Panc1 (cell line): Measurements from ENCODE around the gene IFTAP. TPM values are rescaled to one million over a fixed set of nuclear protein-coding genes. Genes with fewer than 3 reads are reported as not detected.

ENCODE experiments used
- ATAC-seq: fragments of 200-7000 bp; cut with Tn5 transposase; 2 replicates; pipeline ENCODE4 v1.9.1; 2020; ENCODE audit warnings: mild to moderate bottlenecking, moderate library complexity
- BruUV-seq: library from RNA; stranded (reverse); fragments of 400-500 nt; replicated peaks from 2 replicates; lab custom pipeline; 2021; lab: Mats Ljungman, UMichigan
- CTCF ChIA-PET: fragments of 300-600 bp; sonication (Branson Sonifier 250); formaldehyde crosslinking; loops from one replicate; lab custom pipeline; 2022; ENCODE audit warnings: antibody characterized with exemption; lab: Charles Lee
- POLR2A ChIA-PET: fragments of 300-600 bp; sonication (Branson Sonifier 250); formaldehyde crosslinking; loops from one replicate; lab custom pipeline; 2022; ENCODE audit warnings: antibody characterized with exemption; lab: Charles Lee
- DNase-seq: peaks from one replicate; pipeline ENCODE4 v3.0.0-alpha.2; 2010; ENCODE audit warnings: low read depth, low spot score
- H3K27ac ChIP-seq: 2 replicates; pipeline ENCODE4 v1.5.1; 2011; ENCODE audit warnings: mild to moderate bottlenecking, low read length, inconsistent platforms
- H3K27me3 ChIP-seq: fragments of 200-500 bp; sonication (Bioruptor generic); 2 replicates; pipeline ENCODE4 v1.6.0; 2014; ENCODE audit warnings: low read length, inconsistent platforms; ENCODE audit not compliant: control insufficient read depth, insufficient read depth
- H3K36me3 ChIP-seq: fragments of 200-500 bp; sonication (Bioruptor generic); 2 replicates; pipeline ENCODE4 v1.5.1; 2014; ENCODE audit warnings: inconsistent platforms, mild to moderate bottlenecking, low read length, moderate library complexity; ENCODE audit not compliant: control insufficient read depth, insufficient read depth
- H3K4me1 ChIP-seq: 2 replicates; pipeline ENCODE4 v1.5.1; 2011; ENCODE audit warnings: inconsistent platforms, mild to moderate bottlenecking, low read length, moderate library complexity; ENCODE audit not compliant: control insufficient read depth, insufficient read depth
- H3K4me3 ChIP-seq, 2 experiments: 2 replicates each; pipeline ENCODE4 v1.5.1; 2011 to 2012; ENCODE audit warnings: low read depth in 2 of 2, low read length in 2 of 2, mild to moderate bottlenecking in 2 of 2, inconsistent platforms in 1 of 2, moderate library complexity in 1 of 2
- H3K9me3 ChIP-seq: fragments of 200-500 bp; sonication (Bioruptor generic); 2 replicates; pipeline ENCODE4 v1.5.1; 2014; ENCODE audit warnings: low read depth, mild to moderate bottlenecking, inconsistent platforms, low read length, moderate library complexity; ENCODE audit not compliant: control insufficient read depth, insufficient read depth
- POLR2AphosphoS5 ChIP-seq: IDR thresholded peaks from 2 replicates; pipeline ENCODE4 v1.6.1; 2012; ENCODE audit warnings: mild to moderate bottlenecking, low read depth, low read length, moderate library complexity
- SIN3A ChIP-seq: IDR thresholded peaks from 2 replicates; pipeline ENCODE4 v1.6.1; 2012; ENCODE audit warnings: low read depth, mild to moderate bottlenecking, low read length, moderate library complexity, borderline replicate concordance; ENCODE audit not compliant: insufficient read depth
- TCF7L2 ChIP-seq: IDR thresholded peaks from 2 replicates; pipeline ENCODE4 v1.6.1; 2011; ENCODE audit warnings: mild to moderate bottlenecking, low read depth, low read length, inconsistent platforms
- in situ Hi-C: cut with HindIII; loops from 2 replicates; pipeline ENCODE4 v1.10.0; 2016; ENCODE audit warnings: low sequenced_read_pairs, low pct_unique_long_range_greater_than_20kb
- intact Hi-C: fragments of 100-400 bp; cut with micrococcal nuclease; formaldehyde crosslinking; loops from one replicate; pipeline ENCODE4 v1.10.0; 2022; ENCODE audit not compliant: unreplicated experiment
- total RNA-seq: library from RNA; stranded (reverse); gene quantifications from one replicate; pipeline ENCODE4 v1.2.1, GENCODE V29; 2021; ENCODE audit not compliant: unreplicated experiment
- TF ChIP-seq, protein P1 (sequence below), 2 experiments: IDR thresholded peaks; 2 replicates each; pipeline ENCODE4 v1.6.1; 2011 to 2012; ENCODE audit warnings: low read depth in 2 of 2, control low read depth in 1 of 2, low read length in 1 of 2, mild to moderate bottlenecking in 1 of 2, moderate library complexity in 1 of 2; ENCODE audit not compliant: insufficient read depth in 1 of 2
- TF ChIP-seq, protein P2 (sequence below): fragments of 450-650 bp; IDR thresholded peaks from 2 replicates; pipeline ENCODE4 v1.5.1; 2017; ENCODE audit warnings: mild to moderate bottlenecking

The IFTAP gene
- total RNA-seq, 1 experiment from 2014 or later, result 18.2 TPM

DNA sequence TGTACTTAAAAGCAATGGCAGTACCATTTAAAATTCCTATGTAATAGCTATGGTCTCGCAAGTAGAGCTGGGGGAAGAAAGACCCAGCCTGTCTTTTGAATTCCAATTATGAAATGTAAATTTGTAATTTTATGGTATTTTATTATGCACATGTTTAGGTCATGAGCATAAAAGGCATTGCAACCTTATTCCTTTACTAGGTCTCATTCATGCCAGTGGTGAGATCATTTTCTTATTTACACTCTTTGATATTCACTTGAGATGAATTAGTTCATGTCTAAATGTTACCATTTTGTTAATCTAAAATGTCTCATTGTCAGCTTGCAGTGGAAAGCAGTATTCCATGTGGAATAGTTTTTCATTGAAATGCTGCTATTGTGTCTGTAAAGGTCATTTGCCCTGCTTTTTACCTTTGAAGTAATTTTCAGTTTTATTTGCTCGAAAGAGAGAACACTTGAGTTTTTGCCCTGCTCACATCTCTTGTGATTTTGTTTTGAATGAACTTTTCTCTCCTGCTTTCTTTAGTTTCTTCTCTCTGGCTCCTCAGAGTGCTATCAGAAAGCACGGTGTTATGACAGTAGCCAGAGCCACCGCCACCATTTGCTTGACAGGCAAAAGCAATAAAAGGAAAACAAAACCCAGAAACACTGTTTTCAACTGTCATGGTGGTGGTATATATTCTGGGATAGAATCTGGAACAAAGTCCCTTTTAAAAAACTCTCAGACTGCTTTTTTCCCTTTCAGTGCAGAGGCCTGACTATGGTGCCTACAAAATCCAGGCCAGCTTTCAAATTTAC lies 41.0 kb downstream of the IFTAP start:
- Histone ChIP-seq H3K36me3 (no peaks in the 10 kb centered on the region), H3K4me1 (no peaks in the 10 kb centered on the region), H3K4me3 (no peak overlapping the region), H3K9me3 (no peaks in the 10 kb centered on the region), H3K27me3 (no peaks in the 10 kb centered on the region), H3K27ac (peak overlapping the region; percentile 23; the same call in 1 of the 2 replicates)
- ChIA-PET POLR2A (no interaction called here), CTCF (no interaction called here)
- BruUV-seq, result no TSS peak
- in situ Hi-C loops (no loop called here), intact Hi-C loops (no loop called here)
- DNase-seq, result no peak
- no peak for ATAC-seq
- no peak for TF ChIP-seq SIN3A
- no peak for TF ChIP-seq POLR2AphosphoS5
- TF ChIP-seq, protein P1, sequence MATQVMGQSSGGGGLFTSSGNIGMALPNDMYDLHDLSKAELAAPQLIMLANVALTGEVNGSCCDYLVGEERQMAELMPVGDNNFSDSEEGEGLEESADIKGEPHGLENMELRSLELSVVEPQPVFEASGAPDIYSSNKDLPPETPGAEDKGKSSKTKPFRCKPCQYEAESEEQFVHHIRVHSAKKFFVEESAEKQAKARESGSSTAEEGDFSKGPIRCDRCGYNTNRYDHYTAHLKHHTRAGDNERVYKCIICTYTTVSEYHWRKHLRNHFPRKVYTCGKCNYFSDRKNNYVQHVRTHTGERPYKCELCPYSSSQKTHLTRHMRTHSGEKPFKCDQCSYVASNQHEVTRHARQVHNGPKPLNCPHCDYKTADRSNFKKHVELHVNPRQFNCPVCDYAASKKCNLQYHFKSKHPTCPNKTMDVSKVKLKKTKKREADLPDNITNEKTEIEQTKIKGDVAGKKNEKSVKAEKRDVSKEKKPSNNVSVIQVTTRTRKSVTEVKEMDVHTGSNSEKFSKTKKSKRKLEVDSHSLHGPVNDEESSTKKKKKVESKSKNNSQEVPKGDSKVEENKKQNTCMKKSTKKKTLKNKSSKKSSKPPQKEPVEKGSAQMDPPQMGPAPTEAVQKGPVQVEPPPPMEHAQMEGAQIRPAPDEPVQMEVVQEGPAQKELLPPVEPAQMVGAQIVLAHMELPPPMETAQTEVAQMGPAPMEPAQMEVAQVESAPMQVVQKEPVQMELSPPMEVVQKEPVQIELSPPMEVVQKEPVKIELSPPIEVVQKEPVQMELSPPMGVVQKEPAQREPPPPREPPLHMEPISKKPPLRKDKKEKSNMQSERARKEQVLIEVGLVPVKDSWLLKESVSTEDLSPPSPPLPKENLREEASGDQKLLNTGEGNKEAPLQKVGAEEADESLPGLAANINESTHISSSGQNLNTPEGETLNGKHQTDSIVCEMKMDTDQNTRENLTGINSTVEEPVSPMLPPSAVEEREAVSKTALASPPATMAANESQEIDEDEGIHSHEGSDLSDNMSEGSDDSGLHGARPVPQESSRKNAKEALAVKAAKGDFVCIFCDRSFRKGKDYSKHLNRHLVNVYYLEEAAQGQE (IDR thresholded peaks at IDR 0.05; ENCODE audit: insufficient read depth in 1 of 2, low read depth in 2 of 2, low read length in 1 of 2), result no peak
- TF ChIP-seq, protein P2, sequence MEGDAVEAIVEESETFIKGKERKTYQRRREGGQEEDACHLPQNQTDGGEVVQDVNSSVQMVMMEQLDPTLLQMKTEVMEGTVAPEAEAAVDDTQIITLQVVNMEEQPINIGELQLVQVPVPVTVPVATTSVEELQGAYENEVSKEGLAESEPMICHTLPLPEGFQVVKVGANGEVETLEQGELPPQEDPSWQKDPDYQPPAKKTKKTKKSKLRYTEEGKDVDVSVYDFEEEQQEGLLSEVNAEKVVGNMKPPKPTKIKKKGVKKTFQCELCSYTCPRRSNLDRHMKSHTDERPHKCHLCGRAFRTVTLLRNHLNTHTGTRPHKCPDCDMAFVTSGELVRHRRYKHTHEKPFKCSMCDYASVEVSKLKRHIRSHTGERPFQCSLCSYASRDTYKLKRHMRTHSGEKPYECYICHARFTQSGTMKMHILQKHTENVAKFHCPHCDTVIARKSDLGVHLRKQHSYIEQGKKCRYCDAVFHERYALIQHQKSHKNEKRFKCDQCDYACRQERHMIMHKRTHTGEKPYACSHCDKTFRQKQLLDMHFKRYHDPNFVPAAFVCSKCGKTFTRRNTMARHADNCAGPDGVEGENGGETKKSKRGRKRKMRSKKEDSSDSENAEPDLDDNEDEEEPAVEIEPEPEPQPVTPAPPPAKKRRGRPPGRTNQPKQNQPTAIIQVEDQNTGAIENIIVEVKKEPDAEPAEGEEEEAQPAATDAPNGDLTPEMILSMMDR, result no peak

DNA sequence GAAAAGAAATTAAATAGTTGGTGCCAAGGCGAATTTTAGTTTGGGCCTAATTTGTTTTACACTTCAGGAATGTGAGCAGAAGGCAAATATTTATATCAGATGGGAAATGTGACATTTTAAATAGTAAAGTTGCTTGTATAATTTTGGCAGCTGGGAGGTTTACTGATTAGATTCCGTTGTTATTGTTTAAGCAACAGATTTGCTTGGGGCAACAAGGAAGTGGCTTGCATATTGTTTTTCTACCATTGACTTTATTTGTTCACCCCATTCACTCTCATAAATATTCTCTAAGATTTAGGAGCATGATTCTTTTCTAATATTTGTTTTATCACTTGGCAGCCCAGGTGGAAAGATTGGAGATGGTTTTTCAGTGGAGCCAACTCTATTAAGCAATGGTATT lies 44.3 kb downstream of the IFTAP start:
- Histone ChIP-seq H3K4me1 (no peaks in the 10 kb centered on the region), H3K27ac (no peak overlapping the region), H3K36me3 (no peaks in the 10 kb centered on the region), H3K4me3 (no peak overlapping the region), H3K27me3 (no peaks in the 10 kb centered on the region), H3K9me3 (no peaks in the 10 kb centered on the region)
- ATAC-seq (no peak), DNase-seq (no peak)
- intact Hi-C loops, result no loop called here
- TF ChIP-seq, protein P1 (IDR thresholded peaks at IDR 0.05; ENCODE audit: insufficient read depth in 1 of 2, low read depth in 2 of 2, low read length in 1 of 2), result no peak
- 0 out of 2 replicates have a peak, but pooled peaks have one; percentile 36 for TF ChIP-seq TCF7L2
- no TSS peak for BruUV-seq
- in situ Hi-C loops, result no loop called here
- ChIA-PET POLR2A (no interaction called here), CTCF (no interaction called here)
